NCI-H2171 treated with DMSO at 0.1 percent for 48 hours (cell line): ENCODE measurements around the gene FHIP1B.
"Not testable (repeated sequence)": the region's sequence is repeated elsewhere in the genome, so short reads cannot be mapped to it uniquely, and the experiment has no call there.

ENCODE experiments used
- DNase-seq: peaks from one replicate; lab custom pipeline; 2025; lab: John Stamatoyannopoulos, UW

FHIP1B gene

DNA sequence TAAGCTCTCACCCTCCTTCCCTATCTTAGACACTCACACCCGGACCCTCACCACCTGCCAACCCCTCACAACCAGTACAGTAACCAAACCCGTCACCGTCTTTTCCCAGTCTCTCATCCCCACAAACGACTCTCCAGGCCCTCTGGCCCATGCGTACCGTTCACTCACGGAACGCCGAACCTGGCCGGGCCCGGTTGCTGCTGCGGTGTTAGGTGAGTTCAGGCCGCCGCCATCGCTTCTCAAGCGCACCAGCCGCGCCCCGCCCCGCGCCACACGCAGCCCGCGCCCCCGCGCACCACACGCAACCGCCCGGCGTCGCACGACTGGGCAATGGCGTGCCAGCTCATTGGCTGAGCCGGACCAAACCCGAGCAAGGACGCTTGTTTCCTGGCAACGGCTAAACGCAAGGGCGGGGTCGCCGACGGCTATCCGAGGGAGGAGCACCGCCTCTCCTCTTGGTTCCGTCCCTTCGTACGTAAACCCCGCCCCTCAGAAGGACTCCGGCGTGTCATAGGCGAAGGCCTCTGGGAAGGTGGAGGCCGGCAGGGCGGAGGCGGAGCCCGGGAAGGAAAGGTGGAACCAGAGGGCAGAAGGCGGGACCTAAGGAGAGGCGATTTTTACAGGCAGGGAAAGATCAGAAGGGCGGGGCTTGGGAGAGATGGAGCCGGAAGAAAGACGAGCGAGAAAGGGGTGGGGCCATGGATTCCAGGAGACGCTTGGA lies at the start of gene FHIP1B:
FHIP1B (minus strand) TSS at position 250 of the 721 bp plus-strand sequence. CDS start 10,120 bp downstream, outside the sequence.
- peak; percentile 96 for DNase-seq

DNA sequence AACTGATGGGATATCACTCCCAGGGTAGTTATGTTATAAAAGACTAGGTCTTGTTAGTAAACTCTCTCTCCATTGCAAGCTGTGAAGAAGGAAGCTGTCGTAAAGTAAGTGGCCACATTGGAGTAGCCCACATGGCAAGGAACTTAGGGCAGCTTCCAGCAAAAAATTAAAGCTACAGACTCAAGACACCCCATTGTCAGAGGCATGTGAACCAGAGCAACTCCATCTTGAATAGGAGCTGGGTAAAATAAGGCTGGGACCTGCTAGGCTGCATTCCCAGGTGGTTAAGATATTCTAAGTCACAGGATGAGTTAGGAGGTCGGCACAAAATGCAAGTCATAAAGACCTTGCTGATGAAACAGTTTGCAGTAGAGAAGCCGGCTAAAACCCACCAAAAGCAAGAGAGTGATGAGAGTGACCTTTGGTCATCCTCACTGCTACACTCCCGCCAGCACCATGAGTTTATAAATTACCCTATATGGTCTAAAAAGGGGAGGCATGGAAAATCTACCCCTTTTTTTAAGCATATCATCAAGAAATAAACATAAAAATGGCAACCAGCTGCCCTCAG lies 49.1 kb upstream of the FHIP1B start:
- DNase-seq: no peak

DNA sequence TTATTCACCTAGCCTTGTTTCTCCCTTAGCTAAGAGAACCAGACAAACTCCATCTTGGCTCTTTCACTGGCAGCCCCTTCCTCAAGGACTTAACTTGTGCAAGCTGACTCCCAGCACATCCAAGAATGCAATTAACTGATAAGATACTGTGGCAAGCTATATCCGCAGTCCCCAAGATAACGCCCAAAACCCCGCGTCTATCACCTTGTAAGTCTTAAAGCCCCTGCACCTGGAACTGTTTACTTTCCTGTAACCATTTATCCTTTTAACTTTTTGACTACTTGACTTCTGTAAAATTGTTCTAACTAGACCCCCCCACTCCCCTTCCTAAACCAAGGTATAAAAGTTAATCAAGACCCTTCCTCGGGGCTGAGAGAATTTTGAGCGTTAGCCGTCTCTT lies 46.4 kb upstream of the FHIP1B start:
- not testable (repeated sequence) for DNase-seq

DNA sequence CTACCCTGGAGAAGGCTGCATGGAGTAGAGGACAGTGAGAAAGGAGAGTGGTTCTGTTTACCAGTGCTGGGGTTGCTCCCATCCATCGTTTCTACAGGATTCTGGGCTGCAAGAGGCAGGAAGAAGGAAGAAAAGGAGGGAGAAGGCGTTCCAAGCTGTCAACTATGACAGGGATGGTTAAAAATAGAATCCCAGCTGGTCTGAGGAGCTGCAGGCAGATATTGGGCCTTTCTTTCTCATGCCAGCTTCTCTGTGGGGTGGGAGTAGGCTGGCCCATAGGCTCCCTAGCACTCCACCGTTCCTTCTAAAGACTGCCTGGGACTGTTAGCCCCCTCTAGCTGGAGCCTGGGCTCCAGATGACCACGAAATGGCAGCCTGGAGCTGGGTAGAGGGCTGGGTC lies 38.8 kb upstream of the FHIP1B start:
- no peak for DNase-seq

DNA sequence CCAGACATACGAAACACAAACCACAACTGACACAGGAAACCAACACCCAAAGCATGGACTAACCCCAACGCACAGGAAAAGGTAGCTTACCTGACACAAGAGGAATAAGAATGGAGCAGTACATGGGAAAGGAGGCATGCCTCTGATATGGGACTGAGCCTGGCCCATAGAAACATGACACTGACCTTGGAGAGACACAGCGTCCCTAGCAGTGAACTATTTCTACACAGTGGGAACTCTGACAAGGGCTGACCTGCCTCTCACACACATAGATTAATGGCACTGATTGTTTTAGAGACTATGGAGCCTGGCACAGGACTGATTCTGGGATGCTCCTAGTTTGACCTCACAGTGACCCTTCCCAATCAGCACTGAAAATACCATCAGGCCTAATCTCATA lies 37.2 kb upstream of the FHIP1B start:
- DNase-seq: no peak

DNA sequence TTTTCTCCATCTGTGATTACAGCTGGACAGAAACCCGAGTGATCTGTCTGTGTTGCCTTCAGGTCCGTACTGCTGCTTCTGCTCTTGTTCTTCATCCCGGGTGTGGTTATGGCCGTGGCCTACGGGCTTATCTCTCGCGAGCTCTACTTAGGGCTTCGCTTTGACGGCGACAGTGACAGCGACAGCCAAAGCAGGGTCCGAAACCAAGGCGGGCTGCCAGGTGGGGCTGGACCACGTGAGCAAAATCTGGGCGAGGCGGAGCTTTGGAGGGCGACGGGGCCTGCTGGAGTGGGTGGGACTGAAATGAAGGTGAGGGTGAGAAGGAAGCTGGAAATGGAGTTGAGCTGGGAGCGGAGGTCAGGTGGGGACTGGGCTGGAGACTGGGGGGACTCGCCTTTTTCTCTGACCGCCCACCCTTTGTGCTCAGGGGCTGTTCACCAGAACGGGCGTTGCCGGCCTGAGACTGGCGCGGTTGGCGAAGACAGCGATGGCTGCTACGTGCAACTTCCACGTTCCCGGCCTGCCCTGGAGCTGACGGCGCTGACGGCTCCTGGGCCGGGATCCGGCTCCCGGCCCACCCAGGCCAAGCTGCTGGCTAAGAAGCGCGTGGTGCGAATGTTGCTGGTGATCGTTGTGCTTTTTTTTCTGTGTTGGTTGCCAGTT lies 36.3 kb upstream of the FHIP1B start:
- DNase-seq: no peak

DNA sequence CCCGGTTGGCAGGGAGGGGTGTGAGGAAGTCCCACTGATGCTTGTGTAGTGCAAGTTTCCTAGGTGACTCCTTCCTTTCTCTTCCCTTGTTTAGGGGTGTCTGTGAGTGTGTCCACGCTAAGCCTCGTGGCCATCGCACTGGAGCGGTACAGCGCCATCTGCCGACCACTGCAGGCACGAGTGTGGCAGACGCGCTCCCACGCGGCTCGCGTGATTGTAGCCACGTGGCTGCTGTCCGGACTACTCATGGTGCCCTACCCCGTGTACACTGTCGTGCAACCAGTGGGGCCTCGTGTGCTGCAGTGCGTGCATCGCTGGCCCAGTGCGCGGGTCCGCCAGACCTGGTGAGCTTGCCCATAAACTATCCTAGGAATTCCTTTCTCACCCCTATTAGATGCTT lies 35.6 kb upstream of the FHIP1B start:
- no peak for DNase-seq

DNA sequence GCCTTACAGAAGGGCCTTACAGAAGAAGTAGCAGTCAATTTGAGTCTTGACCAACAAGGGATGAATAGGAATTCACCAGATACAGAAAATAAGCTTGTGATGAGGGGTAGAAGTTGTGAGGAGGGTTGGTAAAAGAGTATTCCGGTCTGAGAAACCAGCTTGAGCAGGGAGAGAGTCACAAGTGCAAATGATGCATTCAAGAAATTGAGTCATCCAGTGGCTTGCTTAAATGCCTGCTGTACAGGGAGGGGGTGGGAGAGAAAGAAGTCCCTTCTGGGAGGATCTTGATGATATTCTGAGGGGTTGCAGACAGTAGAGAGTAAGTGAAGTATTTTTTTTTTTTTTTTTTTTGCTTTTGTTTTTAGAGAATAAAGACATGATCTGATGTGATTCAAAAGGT lies 34.4 kb upstream of the FHIP1B start:
- no peak for DNase-seq

DNA sequence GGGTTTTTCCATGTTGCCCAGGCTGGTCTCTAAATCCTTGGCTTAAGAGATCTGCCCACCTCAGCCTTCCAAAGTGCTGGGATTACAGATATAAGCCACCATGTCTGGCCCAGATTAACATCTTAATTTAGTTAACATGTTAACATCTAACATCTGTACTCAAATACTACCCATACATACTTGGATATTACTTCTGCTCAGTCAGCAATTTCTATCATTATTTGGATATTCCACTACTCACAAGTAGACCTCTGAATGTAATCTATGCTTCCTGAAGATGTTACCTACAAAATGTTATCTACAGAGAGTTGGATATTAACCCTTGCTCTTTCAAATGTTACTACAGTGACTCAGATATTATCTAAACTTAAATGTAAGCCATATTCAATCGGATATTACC lies 29.2 kb upstream of the FHIP1B start:
- no peak for DNase-seq

DNA sequence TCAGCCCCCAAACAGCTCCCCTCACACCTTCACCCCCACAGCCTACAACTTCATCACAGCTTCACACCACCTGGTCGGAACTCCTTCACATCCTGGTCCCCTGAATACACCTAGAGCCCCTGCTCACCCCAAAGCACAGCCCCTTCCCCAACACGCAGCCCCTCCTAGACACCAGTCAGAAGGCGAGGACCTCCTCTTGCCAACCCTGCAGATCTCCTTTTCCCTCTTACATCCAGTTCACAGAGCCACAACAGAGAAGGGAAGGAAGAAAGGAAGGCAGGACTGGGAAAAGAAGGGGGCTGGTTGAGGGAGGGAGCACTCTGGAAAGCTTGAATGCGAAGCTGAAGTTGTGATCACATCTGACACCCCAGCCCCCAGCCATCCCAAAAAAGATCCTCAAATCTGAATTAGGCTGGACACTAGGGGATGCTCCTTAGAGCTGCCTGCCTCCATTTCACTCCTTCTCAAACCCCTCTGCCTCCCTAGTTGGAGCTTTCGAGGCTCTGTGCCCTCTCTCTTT lies 25.8 kb upstream of the FHIP1B start:
- no peak for DNase-seq

DNA sequence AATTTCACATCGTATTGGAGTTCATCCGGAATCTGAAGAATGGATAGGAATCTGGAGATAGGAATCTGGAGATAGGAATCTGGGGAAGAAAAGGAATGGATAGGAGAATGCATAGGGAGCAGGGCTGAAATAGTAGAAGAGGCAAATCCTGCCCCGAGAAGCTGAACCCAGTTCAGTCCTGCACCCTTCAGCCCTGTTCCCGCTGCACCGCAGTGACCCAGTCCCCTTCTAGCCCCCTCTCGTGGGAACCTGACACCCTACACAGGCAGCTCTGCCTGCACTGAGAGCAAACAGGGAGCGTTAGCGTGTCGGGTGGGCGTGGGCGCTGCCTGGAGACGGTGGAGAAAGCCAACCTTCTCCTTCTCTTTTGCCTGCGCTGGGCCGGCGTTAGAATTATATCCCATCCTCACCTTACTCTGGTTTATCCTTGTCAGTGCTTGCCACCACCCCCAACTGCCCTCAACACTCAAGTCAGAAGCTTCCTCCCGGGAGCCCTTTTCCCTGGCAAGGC lies 24.2 kb upstream of the FHIP1B start:
- no peak for DNase-seq

DNA sequence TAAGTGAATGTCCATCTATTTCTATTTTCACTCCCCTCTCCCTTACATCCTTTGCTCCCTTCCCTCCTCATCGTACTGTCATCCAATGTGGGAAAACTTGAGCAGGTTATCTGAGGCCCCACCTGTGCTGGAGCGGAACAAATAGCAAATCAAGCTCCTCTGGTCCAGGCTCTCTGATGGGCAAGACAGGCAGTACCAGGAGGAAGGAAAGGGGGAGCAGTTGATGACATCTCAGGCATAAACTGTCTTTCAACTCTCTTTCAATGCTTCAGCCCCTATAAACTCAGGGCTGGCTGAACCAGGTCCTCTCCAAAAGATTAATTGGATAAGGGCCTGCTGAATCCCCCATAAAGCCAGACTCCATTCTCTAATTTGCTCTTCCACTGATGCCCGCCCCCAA lies 23.7 kb upstream of the FHIP1B start:
- no peak for DNase-seq

DNA sequence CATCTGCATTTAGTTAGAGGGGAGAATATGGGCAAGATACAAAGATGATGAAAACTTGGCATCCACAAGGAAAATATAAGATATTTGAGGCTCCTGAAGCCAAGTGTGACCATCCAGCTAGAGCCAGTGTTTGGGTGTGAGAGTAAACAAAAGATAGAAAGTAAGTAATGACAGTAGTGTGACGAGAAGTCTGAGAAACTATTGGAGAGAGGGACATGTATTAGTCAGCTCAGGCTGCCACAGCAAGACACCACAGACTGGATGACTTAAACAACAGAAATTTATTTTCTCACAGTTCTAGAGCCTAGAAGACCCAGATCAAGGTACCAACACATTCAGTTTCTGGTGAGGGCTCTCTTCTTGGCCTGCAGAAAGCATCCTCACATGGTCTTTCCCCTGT lies 18.8 kb upstream of the FHIP1B start:
- no peak for DNase-seq

DNA sequence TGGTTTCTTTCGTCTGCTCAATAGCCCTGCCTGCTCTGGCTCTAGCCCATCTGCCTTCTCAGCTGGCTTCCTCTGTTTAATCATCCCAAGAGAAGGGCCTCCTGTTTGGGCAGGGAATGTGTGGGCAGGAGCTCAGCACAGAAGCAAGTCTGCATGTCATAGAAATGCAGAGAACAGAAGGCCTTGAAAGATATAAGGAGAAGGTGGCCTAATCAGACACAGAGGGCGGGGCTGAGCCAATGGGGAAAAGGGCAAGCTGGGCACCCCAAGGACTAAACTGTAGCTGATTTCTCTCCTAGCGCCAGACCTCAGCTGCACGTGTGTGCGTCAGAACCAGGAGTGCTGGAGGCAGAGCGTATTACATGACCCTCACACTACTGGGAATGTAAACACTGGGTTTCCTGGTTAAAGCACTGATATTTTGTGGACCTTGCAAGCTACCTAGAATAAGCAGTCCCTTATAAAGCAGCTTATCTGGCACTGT lies 17.6 kb upstream of the FHIP1B start:
- DNase-seq: no peak

DNA sequence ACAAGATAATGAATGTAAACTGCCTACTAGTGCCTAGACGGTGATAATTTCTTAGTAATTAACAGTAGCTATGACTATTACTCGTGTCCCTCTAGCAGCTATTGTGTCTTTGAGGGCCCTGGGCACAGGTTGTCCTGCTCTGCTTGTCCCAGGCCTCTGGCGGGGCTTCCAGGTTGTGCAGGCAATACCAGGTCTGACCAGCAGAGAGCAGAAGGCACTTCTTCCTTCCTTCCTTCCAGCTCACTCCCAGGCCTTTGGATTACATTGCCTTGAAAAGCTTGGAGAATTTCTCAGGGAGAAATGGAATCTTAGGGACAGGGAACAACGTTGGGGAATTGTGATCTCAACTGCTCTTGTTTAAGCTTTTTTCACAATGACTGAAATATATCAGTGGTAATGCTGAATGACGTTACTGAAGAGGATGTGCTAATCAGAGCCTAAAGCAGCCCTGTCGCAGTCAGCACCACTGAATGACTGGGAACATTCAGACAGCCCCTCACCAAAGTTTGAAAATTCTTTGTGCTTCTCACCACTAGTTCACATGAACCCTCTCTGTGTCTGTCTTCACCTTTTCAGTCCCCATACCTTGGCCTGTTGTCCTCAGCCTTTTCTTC lies 16.8 kb upstream of the FHIP1B start:
- DNase-seq: no peak

DNA sequence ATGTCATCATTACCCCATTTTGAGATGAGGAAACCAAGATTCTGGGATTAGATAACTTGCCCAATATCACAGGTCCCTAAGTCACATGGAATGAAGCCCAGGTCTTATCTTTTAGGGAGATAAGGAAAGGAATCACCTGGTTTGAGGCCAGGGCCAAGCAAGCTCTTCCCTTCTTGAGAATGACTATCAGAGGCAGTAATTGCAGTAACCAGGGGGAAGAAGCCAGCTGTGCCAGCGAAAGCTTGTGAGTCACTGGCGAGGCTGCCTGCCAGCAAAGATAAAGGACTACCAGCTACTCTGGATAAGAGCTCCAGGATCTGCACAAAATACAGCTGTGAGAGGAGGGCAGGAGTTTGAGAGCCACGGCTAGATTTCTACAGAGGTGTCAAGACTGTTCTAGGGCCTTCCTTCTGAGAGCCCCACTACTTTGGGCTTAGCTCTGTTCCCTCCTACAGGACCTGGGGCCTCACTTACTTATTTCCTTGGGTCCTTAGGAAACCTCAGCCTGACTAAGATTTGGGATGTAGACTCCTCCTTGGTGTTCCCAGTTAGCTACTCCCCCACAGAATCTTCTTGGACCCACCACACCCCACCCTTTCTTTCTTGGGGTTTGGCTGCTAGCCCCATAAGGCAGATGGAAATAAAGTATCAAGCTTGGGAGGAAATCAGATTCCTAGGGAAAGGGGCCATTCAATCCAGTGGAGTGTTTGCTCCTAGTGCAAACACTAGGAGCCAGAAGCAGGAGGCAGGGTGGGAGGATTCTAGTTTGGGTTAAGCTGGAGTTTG lies 15.5 kb upstream of the FHIP1B start:
- no peak for DNase-seq

DNA sequence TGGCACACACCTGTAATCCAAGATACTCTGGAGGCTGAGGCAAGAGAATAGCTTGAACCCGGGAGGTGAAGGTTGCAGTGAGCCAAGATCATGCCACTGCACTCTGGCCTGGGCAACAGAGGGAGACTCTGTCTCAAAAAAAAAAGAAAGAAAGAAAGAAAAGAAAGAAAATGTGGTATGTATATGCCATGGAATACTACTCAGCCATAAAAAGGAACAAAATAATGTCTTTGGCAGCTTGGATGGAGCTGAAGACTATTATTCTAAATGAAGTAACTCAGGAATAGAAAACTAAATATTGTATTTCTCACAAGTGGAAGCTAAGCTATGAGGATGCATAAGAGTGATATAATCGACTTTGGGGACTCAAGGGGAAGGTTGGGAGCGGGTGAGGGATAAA lies 14.5 kb upstream of the FHIP1B start:
- DNase-seq: not testable (repeated sequence)

DNA sequence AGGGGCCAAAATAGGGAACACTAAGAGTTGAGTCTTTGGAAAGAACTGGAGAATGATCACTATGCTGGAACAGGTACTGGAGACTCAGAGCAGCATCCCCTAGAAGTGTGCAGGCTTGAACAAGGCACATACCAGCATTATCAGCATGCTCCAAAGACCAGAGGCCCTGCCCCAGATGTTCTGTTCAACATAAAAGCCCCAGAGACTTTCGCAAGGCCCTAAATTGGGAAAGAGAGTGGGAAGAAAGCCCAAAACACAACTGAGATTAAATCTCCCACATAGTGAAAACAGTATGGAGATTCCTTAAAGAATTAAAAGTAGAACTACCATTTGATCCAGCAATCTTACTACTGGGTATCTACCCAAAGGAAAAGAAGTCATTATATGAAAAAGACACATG lies 13.8 kb upstream of the FHIP1B start:
- DNase-seq: no peak

DNA sequence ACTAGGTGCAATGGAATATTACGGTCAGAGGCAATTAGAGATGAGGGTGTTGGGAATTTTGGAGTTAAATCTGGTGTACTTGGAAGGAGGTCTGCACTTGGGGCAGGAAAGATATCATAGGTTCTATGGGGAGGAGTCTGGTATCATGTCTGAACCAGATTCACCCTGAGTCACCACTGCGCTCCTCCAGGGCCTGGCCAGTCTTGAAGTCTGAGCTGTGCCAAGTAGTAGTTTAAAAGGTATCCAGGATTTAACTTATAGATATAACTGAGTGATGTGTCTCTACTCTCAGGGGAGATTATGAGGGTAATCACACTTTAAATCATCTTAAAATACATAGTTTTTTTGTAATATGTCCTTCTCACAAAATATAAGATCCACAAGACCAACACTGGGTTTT lies 11.1 kb upstream of the FHIP1B start:
- no peak for DNase-seq

DNA sequence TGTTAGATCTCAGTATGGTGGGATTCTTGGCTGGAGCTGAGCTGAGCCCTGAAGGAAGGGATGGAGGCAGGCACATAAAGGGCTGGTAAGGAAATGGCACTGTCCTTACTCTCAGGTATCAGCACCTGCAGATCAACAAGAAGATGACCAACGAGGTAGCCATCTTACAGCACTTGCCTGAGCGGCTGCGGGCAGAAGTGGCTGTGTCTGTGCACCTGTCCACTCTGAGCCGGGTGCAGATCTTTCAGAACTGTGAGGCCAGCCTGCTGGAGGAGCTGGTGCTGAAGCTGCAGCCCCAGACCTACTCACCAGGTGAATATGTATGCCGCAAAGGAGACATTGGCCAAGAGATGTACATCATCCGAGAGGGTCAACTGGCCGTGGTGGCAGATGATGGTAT lies 6.9 kb upstream of the FHIP1B start:
- DNase-seq: no peak

DNA sequence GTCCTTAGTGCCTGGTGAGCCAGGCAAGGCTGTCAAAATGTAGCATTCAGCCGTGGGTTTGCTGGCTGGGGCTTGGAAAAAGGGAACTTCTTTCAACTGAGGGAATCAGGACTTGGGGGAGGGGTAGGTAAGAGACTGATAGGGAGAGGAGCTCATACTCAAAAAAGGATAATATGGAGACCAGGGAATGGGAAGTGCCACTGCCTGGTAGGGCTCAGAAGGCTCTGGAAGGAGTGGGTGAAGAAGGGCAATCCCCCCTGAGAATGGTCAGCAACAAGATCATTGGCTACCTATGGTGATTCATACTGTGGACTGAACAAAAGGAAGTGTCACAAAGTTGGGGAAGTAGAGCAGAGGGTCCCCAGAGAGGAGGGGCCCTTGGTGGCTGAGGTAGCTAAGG lies 6.3 kb upstream of the FHIP1B start:
- no peak for DNase-seq

DNA sequence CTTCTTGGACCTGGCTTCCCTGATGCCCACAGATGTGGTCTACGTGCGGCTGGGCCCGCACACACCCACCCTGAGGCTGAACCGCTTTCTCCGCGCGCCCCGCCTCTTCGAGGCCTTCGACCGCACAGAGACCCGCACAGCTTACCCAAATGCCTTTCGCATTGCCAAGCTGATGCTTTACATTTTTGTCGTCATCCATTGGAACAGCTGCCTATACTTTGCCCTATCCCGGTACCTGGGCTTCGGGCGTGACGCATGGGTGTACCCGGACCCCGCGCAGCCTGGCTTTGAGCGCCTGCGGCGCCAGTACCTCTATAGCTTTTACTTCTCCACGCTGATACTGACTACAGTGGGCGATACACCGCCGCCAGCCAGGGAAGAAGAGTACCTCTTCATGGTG lies 5.7 kb upstream of the FHIP1B start:
- no peak for DNase-seq
